ENCODE results near the gene C2CD2. TPM values are rescaled to one million over a fixed set of nuclear protein-coding genes. Genes with fewer than 3 reads are reported as not detected.

Gene C2CD2
- total RNA-seq, 4 donors from 2014 or later: 39.4 to 79.5 (median 49.4) TPM

- TF ChIP-seq CTCF (IDR thresholded peaks at IDR 0.05) (no peak), POLR2A (IDR thresholded peaks at IDR 0.05) (no peak)
- H3K4me3 ChIP-seq (ENCODE audit: low read depth, poor library complexity, severe bottlenecking): no peak overlapping the region
- no peak for DNase-seq (ENCODE audit: low spot score in 2 of 2)
- intact Hi-C loops (cut with DNase I; ENCODE audit: low total_unique reads): no loop called here
- 95 to 100% methylated on average over 1 to 2 of the region's 2 CpGs for WGBS, 2 donors
These were observed 110.2 kb downstream of the C2CD2 start for GRCh38 chr21:41843584-41843983.

- intact Hi-C loops (cut with DNase I; ENCODE audit: low total_unique reads): no loop called here
- TF ChIP-seq POLR2A (IDR thresholded peaks at IDR 0.05) (no peak), CTCF (IDR thresholded peaks at IDR 0.05) (no peak)
- no peak for DNase-seq (ENCODE audit: low spot score in 2 of 2)
- WGBS, 2 donors: 92 to 100% methylated on average over 1 of the region's 1 CpG
- no peak overlapping the region for H3K4me3 ChIP-seq (ENCODE audit: low read depth, poor library complexity, severe bottlenecking)
These were observed 112.9 kb downstream of the C2CD2 start for GRCh38 chr21:41840880-41841279.

- DNase-seq (ENCODE audit: low spot score in 2 of 2): peak in 1 of 2 donors; percentile 73
- TF ChIP-seq CTCF (IDR thresholded peaks at IDR 0.05) (no peak), POLR2A (IDR thresholded peaks at IDR 0.05) (no peak)
- 81 to 87% methylated on average over 21 of the region's 21 CpGs for WGBS, 2 donors
- no peak overlapping the region for H3K4me3 ChIP-seq (ENCODE audit: low read depth, poor library complexity, severe bottlenecking)
- intact Hi-C loops (cut with DNase I; ENCODE audit: low total_unique reads): no loop called here
These were observed 114.3 kb downstream of the C2CD2 start for GRCh38 chr21:41839387-41840000.

GRCh38 chr21:41837756-41838297 lies 116.0 kb downstream of the C2CD2 start:
- no peak overlapping the region for H3K4me3 ChIP-seq (ENCODE audit: low read depth, poor library complexity, severe bottlenecking)
- TF ChIP-seq CTCF (IDR thresholded peaks at IDR 0.05): no peak
- no peak for TF ChIP-seq POLR2A (IDR thresholded peaks at IDR 0.05)
- intact Hi-C loops (cut with DNase I; ENCODE audit: low total_unique reads): no loop called here
- peak in 1 of 2 donors; percentile 76 for DNase-seq (ENCODE audit: low spot score in 2 of 2)
- 90 to 95% methylated on average over 7 of the region's 7 CpGs for WGBS, 2 donors

- intact Hi-C loops (cut with DNase I; ENCODE audit: low total_unique reads): no loop called here
- WGBS, 2 donors: 93 to 95% methylated on average over 32 of the region's 32 CpGs
- TF ChIP-seq POLR2A (IDR thresholded peaks at IDR 0.05) (no peak), CTCF (IDR thresholded peaks at IDR 0.05) (no peak)
- peak in 1 of 2 donors; percentile 70 for DNase-seq (ENCODE audit: low spot score in 2 of 2)
- H3K4me3 ChIP-seq (ENCODE audit: low read depth, poor library complexity, severe bottlenecking): no peak overlapping the region
These were observed 117.4 kb downstream of the C2CD2 start for GRCh38 chr21:41836166-41837015.
